Umbilical cord (tissue), 2 donors: ENCODE results near the gene CEL. TPM values are rescaled to one million over a fixed set of nuclear protein-coding genes. Genes with fewer than 3 reads are reported as not detected.
"Not testable (repeated sequence)": the region's sequence is repeated elsewhere in the genome, so short reads cannot be mapped to it uniquely, and the experiment has no call there.

ENCODE experiments used
- DNase-seq: peaks from one replicate; pipeline ENCODE4 v3.0.0-alpha.2; 2015; ENCODE audit warnings: low spot score
- total RNA-seq: library from RNA; depleted of rRNA; stranded (reverse); fragments of >200 nt; gene quantifications from one replicate; pipeline ENCODE4 v1.2.3, GENCODE V29; 2014; ENCODE audit warnings: low replicate concordance; ENCODE audit not compliant: insufficient read depth

CEL gene
- total RNA-seq, 1 donor from 2014 or later = not detected

DNA sequence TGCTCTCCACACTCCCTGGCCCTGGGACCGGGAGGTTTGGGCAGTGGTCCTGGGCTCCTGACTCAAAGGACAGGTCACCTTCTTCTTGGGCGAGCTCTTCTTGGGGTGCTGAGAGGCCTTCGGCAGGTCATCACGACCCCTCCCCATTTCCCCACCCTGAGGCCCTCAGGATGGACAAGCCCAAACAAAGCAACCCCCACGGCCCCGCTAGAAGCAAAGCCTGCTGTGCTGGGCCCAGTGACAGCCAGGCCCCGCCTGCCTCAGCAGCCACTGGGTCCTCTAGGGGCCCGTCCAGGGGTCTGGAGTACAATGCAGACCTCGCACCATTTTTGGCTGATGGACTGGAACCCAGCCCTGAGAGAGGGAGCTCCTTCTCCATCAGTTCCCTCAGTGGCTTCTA is 21.9 kb downstream of the CEL start:
- not testable (repeated sequence) for DNase-seq

- not testable (repeated sequence) for DNase-seq
Observed at GRCh38 chr9:133086212-133086860, 24.6 kb downstream of the CEL start.

DNA sequence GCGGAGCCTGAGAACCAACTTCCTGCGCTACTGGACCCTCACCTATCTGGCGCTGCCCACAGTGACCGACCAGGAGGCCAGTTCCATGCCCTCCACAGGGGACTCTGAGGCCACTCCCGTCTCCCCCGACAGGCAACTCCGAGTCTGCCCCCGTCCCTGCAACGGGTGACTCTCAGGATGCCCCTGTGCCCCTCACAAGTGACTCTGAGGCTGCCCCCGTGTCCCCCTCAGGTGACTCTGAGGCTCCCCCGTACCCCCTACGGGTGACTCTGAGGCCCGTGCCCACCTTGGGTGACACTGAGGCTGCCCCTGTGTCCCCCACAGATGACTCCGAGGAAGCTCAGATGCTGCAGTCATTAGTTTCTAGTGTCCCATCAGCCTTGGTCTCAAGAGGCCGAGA is 25.1 kb downstream of the CEL start:
- DNase-seq = no peak

GRCh38 chr9:133087429-133088145 is 25.8 kb downstream of the CEL start:
- DNase-seq = no peak

DNA sequence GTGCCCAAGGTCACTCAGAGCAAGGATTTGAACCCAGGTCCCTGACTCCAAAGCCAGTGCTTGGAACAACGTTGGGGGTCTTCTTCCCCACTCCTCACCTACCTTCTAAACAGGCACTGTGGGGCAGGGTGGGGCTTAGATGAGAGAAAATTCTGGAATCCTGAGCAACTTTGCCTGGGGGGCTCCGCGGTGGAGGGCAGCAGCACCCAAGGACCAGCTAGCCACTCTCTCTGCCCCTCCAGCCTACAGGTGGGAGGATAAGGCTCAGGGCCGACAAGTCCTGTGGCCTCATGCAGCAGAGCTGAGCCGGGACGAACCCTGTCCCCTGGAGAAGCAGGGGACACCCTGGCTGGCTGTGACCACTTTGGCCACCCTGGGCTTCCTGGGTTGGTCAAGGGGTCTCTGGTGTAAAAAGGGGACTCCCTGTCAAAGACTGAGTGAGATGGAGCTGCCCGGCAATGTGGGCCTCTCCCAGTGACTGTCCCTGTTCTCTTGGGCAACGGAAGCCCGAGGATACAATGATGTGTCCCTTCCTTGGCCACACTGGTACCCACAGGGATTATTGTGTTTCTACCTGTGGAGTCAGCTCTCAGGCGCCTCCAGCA is 26.5 kb downstream of the CEL start:
- no peak for DNase-seq

GRCh38 chr9:133088756-133089155 is 27.0 kb downstream of the CEL start:
- DNase-seq = no peak

DNA sequence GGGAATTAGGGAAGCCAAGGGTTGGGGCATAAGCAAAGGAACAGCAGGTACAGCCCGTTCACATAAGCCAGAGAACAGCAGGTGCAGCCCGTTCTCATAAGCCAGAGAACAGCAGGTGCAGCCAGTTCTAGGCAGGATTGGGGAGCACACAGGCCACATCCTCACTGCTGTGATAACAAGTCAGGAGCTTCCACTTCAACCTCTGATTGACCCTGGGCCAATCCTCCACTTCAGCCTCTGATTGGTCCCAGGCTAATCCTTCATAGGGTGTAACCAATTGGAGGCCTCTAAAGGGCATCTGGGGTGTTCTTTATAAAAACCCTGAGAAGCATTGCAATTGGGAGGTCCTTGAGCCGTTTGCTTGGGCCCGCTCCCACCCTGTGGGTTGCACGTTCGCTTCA is 27.5 kb downstream of the CEL start:
- no peak for DNase-seq

GRCh38 chr9:133090187-133090586 is 28.4 kb downstream of the CEL start:
- DNase-seq = no peak

DNA sequence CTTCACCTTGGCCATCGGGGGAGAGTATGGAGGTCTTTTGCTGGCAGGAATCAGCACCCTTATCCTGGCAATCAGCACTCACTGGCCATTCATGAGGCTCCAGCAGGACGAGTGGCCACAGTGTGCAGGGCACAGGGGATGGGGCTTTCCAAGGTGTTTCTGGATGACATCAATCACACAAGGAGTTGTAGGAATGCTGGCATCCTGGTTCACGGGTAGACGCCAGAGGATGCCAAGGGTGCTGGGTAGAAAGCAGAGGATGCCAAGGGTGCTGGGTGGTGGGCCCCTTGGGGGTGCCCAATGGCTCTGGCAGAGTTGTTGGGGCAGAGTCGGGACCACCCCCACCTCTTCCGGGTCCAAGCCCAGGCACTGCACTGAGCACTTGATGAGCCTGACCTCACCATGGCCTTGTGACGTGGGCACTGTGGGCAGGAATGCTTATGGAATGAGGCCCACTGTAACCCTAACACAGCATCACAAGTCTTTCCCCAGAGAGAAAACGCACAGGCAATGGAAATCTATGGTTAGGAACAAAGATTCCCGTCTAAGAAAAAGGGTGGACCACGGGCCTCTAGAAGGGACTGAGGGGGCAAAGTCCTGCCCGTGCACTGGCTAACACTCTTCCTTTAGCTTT is 29.1 kb downstream of the CEL start:
- no peak for DNase-seq

- DNase-seq = not testable (repeated sequence)
Observed at GRCh38 chr9:133094351-133094750, 32.6 kb downstream of the CEL start.

DNA sequence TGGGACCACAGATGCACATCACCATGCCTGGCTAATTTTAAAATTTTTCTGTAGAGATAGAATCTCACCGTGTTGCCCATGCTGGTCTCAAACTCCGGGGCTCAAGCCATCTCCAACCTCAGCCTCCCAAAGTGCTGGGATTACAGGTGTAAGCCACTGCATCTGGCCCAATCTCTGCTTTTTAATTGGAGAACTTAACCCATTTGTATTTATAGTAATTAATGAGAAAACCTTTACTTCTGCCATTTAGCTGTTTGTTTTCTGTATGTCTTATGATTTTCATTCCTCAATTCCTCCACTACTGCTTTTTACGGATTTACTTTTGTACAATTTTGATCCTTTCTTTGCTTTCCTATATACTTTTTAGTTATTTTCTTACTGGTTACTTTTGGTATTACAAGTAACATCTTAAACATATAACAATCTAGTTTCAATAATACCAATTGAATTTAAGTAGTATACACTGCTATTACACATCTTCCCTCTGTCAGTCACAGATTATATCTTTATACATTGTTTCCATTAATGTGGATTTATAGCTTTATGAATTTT is 33.1 kb downstream of the CEL start:
- no peak for DNase-seq

- DNase-seq = no peak
Observed at GRCh38 chr9:133098104-133098754, 36.4 kb downstream of the CEL start.

DNA sequence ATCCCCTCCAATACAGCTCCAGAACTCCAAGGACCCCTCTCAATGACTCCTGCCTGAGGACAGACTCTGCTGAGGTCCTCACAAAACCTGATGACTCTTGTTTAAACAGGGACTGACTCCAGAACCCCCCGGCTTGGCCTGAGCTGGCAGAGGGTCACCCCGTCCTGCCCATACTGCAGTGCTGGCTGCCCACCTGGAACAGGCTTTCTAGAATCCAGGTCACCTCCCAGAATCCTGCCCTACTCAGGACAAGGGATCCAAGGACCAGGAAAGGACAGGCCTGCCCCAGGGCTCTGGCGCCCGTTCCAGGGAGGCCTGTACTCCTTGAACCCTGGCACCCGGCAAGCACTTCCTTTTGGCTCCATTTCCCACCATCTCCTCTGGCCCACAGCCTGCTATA is 37.1 kb downstream of the CEL start:
- DNase-seq = no peak

- DNase-seq = no peak
Observed at GRCh38 chr9:133099726-133100505, 38.1 kb downstream of the CEL start.

GRCh38 chr9:133100506-133101355 is 39.0 kb downstream of the CEL start:
- DNase-seq = no peak

- DNase-seq = no peak
Observed at GRCh38 chr9:133101356-133102189, 39.8 kb downstream of the CEL start.

DNA sequence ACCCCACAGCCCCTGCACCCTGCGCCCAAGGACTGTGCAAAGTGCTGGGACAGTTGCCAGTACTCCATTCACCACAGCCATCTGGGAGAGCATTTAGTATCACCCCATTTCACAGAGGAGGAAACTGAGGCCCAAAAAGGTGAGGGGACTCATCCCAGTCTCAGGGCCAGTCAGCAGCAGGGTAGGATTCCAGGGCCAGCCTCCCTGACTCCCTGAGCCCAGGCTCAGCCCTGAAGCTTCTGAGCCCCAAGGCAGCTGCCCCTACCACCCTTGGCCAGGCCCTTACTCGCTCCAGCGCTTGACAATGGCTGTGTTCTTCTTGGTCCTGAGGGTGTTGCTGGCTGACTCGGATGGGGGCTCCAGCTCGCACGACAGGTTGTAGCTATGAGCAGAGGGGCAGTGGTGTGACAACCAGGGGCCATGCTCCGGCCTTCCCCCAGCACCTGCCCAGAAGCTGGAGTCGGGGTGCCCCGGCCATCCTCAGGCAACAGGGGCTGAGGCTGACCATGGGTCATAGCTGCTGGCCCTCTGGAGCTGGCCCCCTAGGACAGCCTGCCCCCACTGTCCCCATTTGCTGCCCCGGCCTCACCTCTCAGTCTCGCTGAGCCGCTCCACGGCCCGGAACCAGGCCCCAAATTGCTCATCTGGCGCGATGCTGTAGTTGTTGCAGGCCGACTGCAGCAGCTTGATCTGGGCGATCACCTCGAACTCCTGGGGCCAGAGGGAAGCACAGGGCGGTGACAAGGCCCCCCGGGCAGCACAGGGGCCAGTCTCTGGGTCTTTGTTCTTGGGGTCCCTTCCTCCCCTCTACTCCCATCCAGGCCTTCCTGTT is 40.6 kb downstream of the CEL start:
- no peak for DNase-seq
